Measurements from ENCODE around the gene LMBRD2.

DNA sequence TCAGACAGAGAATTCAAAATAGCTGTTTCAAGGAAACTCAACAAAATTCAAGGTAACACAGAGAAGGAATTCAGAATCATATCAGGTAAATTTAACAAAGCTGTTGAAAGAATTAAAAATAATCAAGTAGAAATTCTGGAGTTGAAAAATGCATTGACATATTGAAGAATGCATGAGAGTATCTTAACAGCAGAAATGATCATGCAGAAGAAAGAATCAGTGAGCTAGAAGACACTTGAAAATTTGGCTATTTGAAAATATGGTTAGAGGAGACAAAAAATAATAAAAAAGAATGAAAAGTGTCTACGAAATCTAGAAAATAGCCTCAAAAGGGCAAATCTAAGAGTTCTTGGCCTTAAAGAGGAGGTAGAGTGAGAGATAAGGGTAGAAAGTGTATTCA, 22.9 kb downstream of the LMBRD2 start:
- TF ChIP-seq, protein P1, sequence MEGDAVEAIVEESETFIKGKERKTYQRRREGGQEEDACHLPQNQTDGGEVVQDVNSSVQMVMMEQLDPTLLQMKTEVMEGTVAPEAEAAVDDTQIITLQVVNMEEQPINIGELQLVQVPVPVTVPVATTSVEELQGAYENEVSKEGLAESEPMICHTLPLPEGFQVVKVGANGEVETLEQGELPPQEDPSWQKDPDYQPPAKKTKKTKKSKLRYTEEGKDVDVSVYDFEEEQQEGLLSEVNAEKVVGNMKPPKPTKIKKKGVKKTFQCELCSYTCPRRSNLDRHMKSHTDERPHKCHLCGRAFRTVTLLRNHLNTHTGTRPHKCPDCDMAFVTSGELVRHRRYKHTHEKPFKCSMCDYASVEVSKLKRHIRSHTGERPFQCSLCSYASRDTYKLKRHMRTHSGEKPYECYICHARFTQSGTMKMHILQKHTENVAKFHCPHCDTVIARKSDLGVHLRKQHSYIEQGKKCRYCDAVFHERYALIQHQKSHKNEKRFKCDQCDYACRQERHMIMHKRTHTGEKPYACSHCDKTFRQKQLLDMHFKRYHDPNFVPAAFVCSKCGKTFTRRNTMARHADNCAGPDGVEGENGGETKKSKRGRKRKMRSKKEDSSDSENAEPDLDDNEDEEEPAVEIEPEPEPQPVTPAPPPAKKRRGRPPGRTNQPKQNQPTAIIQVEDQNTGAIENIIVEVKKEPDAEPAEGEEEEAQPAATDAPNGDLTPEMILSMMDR (IDR thresholded peaks at IDR 0.05), result no peak
- TF ChIP-seq EP300 (IDR thresholded peaks at IDR 0.05) (no peak), POLR2A (IDR thresholded peaks at IDR 0.05) (no peak)

All from gastroesophageal sphincter (tissue), 3 donors.